SH-SY5Y (cell line): ENCODE measurements around the gene SLX4.

Experiments
- GATA2 ChIP-seq: IDR thresholded peaks from 2 replicates; pipeline ENCODE4 v1.6.1; 2011; ENCODE audit warnings: mild to moderate bottlenecking, low read depth, low read length
- GATA3 ChIP-seq: IDR thresholded peaks from 2 replicates; pipeline ENCODE4 v1.6.1; 2011; ENCODE audit warnings: low read depth, mild to moderate bottlenecking, low read length, moderate library complexity

GRCh38 chr16:3646348-3646920 is 35.0 kb upstream of the SLX4 start:
- no peak for TF ChIP-seq GATA3
- TF ChIP-seq GATA2 = no peak
